GM21526 (cell line): ENCODE measurements around the gene TLE6.
"Not testable (repeated sequence)": the region's sequence is repeated elsewhere in the genome, so short reads cannot be mapped to it uniquely, and the experiment has no call there.

Experiments
- ATAC-seq: cut with Tn5 transposase; IDR thresholded peaks from one replicate; pipeline ENCODE4 v1.9.1; 2021; ENCODE audit warnings: moderate library complexity; ENCODE audit not compliant: unreplicated experiment, low FRiP score

The TLE6 gene

DNA sequence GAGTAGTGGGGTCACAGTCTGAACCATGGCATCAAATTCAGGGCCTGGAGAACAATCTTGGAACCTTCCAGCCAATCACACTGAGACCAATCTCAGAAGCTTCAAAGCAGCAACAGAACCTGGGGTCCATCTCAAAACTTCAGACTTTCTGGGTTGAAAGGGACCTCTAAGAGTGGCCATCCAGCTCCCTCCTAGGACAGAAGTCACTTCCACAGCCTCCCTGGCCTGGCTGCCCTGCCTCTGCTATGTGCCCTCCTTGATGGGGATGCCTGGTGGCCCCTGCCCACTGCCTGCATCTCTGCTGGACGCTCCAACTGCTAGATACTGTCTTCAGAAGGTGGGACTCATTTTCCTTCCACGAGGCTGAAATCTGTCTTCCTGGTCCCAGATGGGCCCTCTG, 49.9 kb downstream of the TLE6 start:
- no peak for ATAC-seq

DNA sequence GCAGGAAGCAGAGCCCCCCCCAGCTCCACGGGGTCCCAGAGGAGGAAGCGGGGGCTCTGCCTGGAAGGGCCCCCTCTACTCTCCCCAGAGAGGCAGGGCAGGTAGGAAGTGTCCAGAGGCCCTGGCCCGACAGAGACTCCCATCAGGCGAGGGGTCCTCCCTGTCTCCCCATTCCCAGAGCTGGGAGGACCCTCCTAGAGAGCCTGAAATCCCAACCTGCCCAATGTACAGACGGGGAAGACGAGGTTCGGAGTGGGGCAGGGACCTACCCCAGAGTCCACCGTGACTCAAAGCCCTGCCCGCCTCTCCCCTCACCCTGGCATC, 50.6 kb downstream of the TLE6 start:
- no peak for ATAC-seq

- no peak for ATAC-seq
Measured at GRCh38 chr19:3028305-3029064, 51.1 kb downstream of the TLE6 start.

GRCh38 chr19:3029065-3029923, 51.9 kb downstream of the TLE6 start, which contains the start of gene TLE2:
Gene TLE2, minus strand, starts transcription at chr19:3029280. Its CDS starts 376 bp downstream, at chr19:3028904.
- no peak for ATAC-seq

GRCh38 chr19:3031607-3031867, 54.2 kb downstream of the TLE6 start:
- ATAC-seq = no peak

GRCh38 chr19:3033595-3034405, 56.4 kb downstream of the TLE6 start:
- no peak for ATAC-seq

GRCh38 chr19:3034406-3034655, 57.0 kb downstream of the TLE6 start:
- ATAC-seq = no peak

- ATAC-seq = no peak
Measured at GRCh38 chr19:3034656-3035541, 57.5 kb downstream of the TLE6 start.

GRCh38 chr19:3035542-3036118, 58.3 kb downstream of the TLE6 start:
- ATAC-seq = peak; percentile 77

- ATAC-seq = peak; percentile 28
Measured at GRCh38 chr19:3036119-3036976, 59.0 kb downstream of the TLE6 start.

- ATAC-seq = not testable (repeated sequence)
Measured at GRCh38 chr19:3036977-3037544, 59.7 kb downstream of the TLE6 start.

DNA sequence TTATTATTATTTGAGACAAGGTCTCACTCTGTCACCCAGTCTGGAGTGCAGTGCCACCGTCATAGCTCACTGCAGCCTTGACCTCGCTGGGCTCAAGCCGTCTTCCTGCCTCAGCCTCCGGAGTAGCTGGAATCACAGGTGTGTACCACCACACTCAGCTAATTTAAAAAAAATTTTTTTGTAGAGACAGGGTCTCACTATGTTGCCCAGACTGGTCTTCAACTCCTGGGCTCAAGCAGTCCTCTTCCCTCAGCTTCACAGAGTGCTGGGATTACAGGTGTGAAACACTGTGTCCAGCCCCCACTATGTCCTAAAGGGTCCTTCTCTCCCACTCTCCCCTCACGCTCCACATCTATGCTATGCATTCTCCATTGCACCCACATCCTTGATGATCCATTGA, 60.9 kb downstream of the TLE6 start:
- ATAC-seq = no peak

DNA sequence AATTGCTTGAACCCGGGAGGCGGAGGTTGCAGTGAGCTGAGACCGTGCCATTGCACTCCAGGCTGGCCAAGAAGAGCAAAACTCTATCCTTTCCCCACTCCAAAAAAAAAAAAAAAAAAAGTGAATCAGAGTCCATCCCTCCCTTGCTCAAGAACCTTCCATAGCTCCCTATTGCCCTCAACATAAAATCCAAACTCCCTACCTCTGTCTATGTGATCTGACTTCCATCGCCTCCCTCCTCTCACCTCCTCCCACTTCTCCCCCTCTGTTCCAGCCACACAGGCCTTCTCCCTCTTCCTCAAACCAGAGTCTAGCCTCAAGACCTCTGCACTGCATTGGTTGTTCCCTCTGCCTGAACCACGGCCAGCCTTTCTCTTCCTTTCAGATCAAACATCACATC, 61.8 kb downstream of the TLE6 start:
- ATAC-seq = no peak

- ATAC-seq = no peak
Measured at GRCh38 chr19:3039641-3040077, 62.3 kb downstream of the TLE6 start.

DNA sequence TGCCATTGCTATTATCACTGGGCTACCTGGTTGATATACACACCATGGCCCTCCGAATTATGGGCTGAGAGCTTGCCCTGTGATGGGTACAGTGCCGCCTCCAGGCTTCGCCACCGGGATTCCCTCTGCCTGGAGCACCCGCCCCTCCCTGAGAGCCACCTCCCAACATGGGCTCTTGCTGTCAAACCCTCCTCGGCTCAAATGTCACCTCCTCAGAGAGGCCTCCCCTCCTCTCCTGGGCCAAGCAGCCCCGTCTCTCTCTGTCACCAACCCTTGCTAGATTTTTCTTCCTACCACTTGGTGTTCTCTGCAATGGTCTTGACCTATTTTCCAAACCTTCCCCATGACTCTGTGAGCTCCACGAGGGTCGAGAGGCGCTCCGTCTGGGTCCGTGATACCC, 64.0 kb downstream of the TLE6 start:
- ATAC-seq = no peak

- no peak for ATAC-seq
Measured at GRCh38 chr19:3041761-3042620, 64.6 kb downstream of the TLE6 start.

- no peak for ATAC-seq
Measured at GRCh38 chr19:3042621-3043267, 65.4 kb downstream of the TLE6 start.
